SK-N-SH treated with all-trans-retinoic acid at 6 μM for 48 hours (cell line): Measurements from ENCODE around the gene MAST4.

ENCODE experiments used
- ATAC-seq: fragments of 200-7000 bp; cut with Tn5 transposase; 3 replicates; pipeline ENCODE4 v1.9.1; 2020; ENCODE audit warnings: mild to moderate bottlenecking, moderate library complexity
- ARNTL ChIP-seq: fragments of 450-650 bp; formaldehyde crosslinking; IDR thresholded peaks from 2 replicates; pipeline ENCODE4 v1.5.0; 2020; ENCODE audit warnings: low read depth, mild to moderate bottlenecking, moderate library complexity, borderline replicate concordance
- BACH2 ChIP-seq: fragments of 250-450 bp; sonication (Bioruptor Pico); IDR thresholded peaks from 2 replicates; pipeline ENCODE4 v1.9.0; 2021; ENCODE audit warnings: mild to moderate bottlenecking, borderline replicate concordance
- CSDC2 ChIP-seq: fragments of 250-450 bp; sonication (Bioruptor Pico); IDR thresholded peaks from 2 replicates; pipeline ENCODE4 v1.5.0; 2020; ENCODE audit warnings: mild to moderate bottlenecking, moderate library complexity
- CSRNP3 ChIP-seq: fragments of 250-450 bp; sonication (Bioruptor Pico); IDR thresholded peaks from 2 replicates; pipeline ENCODE4 v1.5.1; 2021; ENCODE audit warnings: mild to moderate bottlenecking, moderate library complexity
- ESRRG ChIP-seq: fragments of 250-450 bp; sonication (Bioruptor Pico); IDR thresholded peaks from 2 replicates; pipeline ENCODE4 v1.6.1; 2021; ENCODE audit warnings: mild to moderate bottlenecking
- GLIS3 ChIP-seq: fragments of 250-450 bp; sonication (Bioruptor Pico); IDR thresholded peaks from 2 replicates; pipeline ENCODE4 v1.5.0; 2020; ENCODE audit warnings: mild to moderate bottlenecking, moderate library complexity
- ISL1 ChIP-seq: fragments of 250-450 bp; sonication (Bioruptor Pico); IDR thresholded peaks from 2 replicates; pipeline ENCODE4 v2.1.2; 2022; ENCODE audit warnings: mild to moderate bottlenecking, moderate library complexity
- OSR1 ChIP-seq: fragments of 250-450 bp; sonication (Bioruptor Pico); IDR thresholded peaks from 2 replicates; pipeline ENCODE4 v1.8.0; 2022; ENCODE audit warnings: moderate library complexity, mild to moderate bottlenecking, inconsistent platforms
- PATZ1 ChIP-seq: fragments of 250-450 bp; sonication (Bioruptor Pico); IDR thresholded peaks from 2 replicates; pipeline ENCODE4 v1.8.0; 2020; ENCODE audit warnings: mild to moderate bottlenecking, moderate library complexity, borderline replicate concordance
- RARB ChIP-seq: fragments of 250-450 bp; sonication (Bioruptor Pico); IDR thresholded peaks from 2 replicates; pipeline ENCODE4 v1.8.0; 2021; ENCODE audit warnings: mild to moderate bottlenecking, moderate library complexity
- SNAI2 ChIP-seq: fragments of 250-450 bp; sonication (Bioruptor Pico); IDR thresholded peaks from 2 replicates; pipeline ENCODE4 v1.5.0; 2020; ENCODE audit warnings: mild to moderate bottlenecking, moderate library complexity
- TCF4 ChIP-seq: fragments of 250-450 bp; sonication (Bioruptor Pico); IDR thresholded peaks from 2 replicates; pipeline ENCODE4 v1.8.0; 2021; ENCODE audit warnings: mild to moderate bottlenecking, moderate library complexity, borderline replicate concordance
- TOX ChIP-seq: fragments of 250-450 bp; sonication (Bioruptor Pico); IDR thresholded peaks from 2 replicates; pipeline ENCODE4 v1.8.0; 2021; ENCODE audit warnings: mild to moderate bottlenecking, moderate library complexity, borderline replicate concordance
- ZFP3 ChIP-seq: fragments of 250-450 bp; sonication (Bioruptor Pico); IDR thresholded peaks from 2 replicates; pipeline ENCODE4 v1.5.0; 2020; ENCODE audit warnings: mild to moderate bottlenecking, moderate library complexity
- ZFP30 ChIP-seq: fragments of 450-650 bp; formaldehyde crosslinking; IDR thresholded peaks from 2 replicates; pipeline ENCODE4 v1.5.0; 2022; ENCODE audit warnings: mild to moderate bottlenecking, moderate library complexity
- ZNF565 ChIP-seq: fragments of 450-650 bp; formaldehyde crosslinking; conservative IDR thresholded peaks from 2 replicates; pipeline ENCODE4 v1.5.0; 2020; ENCODE audit warnings: low read depth, mild to moderate bottlenecking, moderate library complexity
- TF ChIP-seq, protein P1 (sequence below): fragments of 250-450 bp; sonication (Bioruptor Pico); IDR thresholded peaks from 2 replicates; pipeline ENCODE4 v1.5.0; 2020; ENCODE audit warnings: mild to moderate bottlenecking, moderate library complexity
- TF ChIP-seq, protein P2 (sequence below): fragments of 250-450 bp; sonication (Bioruptor Pico); IDR thresholded peaks from 2 replicates; pipeline ENCODE4 v1.8.0; 2021; ENCODE audit warnings: low read depth, mild to moderate bottlenecking, moderate library complexity, borderline replicate concordance

Gene MAST4

GRCh38 chr5:66886941-66887340, 290.7 kb downstream of the MAST4 start (continued):
- TF ChIP-seq, protein P1, sequence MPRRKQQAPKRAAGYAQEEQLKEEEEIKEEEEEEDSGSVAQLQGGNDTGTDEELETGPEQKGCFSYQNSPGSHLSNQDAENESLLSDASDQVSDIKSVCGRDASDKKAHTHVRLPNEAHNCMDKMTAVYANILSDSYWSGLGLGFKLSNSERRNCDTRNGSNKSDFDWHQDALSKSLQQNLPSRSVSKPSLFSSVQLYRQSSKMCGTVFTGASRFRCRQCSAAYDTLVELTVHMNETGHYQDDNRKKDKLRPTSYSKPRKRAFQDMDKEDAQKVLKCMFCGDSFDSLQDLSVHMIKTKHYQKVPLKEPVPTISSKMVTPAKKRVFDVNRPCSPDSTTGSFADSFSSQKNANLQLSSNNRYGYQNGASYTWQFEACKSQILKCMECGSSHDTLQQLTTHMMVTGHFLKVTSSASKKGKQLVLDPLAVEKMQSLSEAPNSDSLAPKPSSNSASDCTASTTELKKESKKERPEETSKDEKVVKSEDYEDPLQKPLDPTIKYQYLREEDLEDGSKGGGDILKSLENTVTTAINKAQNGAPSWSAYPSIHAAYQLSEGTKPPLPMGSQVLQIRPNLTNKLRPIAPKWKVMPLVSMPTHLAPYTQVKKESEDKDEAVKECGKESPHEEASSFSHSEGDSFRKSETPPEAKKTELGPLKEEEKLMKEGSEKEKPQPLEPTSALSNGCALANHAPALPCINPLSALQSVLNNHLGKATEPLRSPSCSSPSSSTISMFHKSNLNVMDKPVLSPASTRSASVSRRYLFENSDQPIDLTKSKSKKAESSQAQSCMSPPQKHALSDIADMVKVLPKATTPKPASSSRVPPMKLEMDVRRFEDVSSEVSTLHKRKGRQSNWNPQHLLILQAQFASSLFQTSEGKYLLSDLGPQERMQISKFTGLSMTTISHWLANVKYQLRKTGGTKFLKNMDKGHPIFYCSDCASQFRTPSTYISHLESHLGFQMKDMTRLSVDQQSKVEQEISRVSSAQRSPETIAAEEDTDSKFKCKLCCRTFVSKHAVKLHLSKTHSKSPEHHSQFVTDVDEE (CRISPR knock-in tag) = no peak
- TF ChIP-seq RARB (no peak), CSDC2 (CRISPR knock-in tag) (no peak), ARNTL (CRISPR knock-in tag) (no peak), TOX (CRISPR knock-in tag) (no peak)
- TF ChIP-seq, protein P2, sequence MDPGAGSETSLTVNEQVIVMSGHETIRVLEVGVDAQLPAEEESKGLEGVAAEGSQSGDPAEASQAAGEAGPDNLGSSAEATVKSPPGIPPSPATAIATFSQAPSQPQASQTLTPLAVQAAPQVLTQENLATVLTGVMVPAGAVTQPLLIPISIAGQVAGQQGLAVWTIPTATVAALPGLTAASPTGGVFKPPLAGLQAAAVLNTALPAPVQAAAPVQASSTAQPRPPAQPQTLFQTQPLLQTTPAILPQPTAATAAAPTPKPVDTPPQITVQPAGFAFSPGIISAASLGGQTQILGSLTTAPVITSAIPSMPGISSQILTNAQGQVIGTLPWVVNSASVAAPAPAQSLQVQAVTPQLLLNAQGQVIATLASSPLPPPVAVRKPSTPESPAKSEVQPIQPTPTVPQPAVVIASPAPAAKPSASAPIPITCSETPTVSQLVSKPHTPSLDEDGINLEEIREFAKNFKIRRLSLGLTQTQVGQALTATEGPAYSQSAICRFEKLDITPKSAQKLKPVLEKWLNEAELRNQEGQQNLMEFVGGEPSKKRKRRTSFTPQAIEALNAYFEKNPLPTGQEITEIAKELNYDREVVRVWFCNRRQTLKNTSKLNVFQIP (CRISPR knock-in tag) = no peak

DNA sequence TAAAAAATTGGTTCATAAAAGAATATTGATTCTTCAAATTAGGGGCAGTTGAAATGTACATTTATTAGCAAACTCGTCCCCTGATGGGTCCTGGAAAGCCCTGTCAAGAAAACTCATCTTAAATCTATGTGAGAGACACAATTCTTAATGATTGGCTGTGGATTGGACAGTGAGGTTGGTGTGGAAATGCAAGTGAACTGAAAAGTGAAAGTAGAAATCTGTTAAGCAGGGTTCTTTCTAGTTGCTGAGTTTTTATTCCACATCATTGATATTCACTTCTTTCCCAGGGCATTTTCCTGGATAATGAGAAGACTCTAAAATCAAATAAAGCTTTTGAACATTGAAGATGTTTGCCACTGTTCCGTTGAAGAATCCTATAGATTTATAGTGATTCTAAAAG, 292.4 kb downstream of the MAST4 start:
- no peak for ATAC-seq
- TF ChIP-seq ZFP3 (CRISPR knock-in tag) (no peak), OSR1 (CRISPR knock-in tag) (no peak), CSRNP3 (CRISPR knock-in tag) (no peak), ARNTL (CRISPR knock-in tag) (no peak), TOX (CRISPR knock-in tag) (no peak), RARB (no peak), ESRRG (no peak), ISL1 (no peak), ZNF565 (CRISPR knock-in tag) (no peak), ZFP30 (CRISPR knock-in tag) (no peak), BACH2 (CRISPR knock-in tag) (no peak), SNAI2 (CRISPR knock-in tag) (no peak), GLIS3 (CRISPR knock-in tag) (no peak), PATZ1 (no peak), CSDC2 (CRISPR knock-in tag) (no peak), TCF4 (CRISPR knock-in tag) (no peak)
- TF ChIP-seq, protein P1 (CRISPR knock-in tag) = no peak
- TF ChIP-seq, protein P2 (CRISPR knock-in tag) = no peak
